GM10266 (cell line): ENCODE measurements around the gene DHRS3.
"Not testable (repeated sequence)": the region's sequence is repeated elsewhere in the genome, so short reads cannot be mapped to it uniquely, and the experiment has no call there.

Source experiments
- DNase-seq: peaks from one replicate; pipeline ENCODE4 v3.0.0; 2012; ENCODE audit errors: extremely low spot score
- CTCF ChIP-seq: IDR thresholded peaks from 2 replicates; pipeline ENCODE4 v1.5.1; 2012; ENCODE audit warnings: mild to moderate bottlenecking, low read depth; ENCODE audit not compliant: control insufficient read depth, insufficient read depth; ENCODE audit errors: missing control alignments

The DHRS3 gene

GRCh38 chr1:12617901-12618660 lies at the start of gene DHRS3:
Gene DHRS3 (minus strand): TSS chr1:12618210. CDS start chr1:12617348, 862 bp downstream.
- DNase-seq, result peak; percentile 65

GRCh38 chr1:12666141-12666735 lies 48.2 kb upstream of the DHRS3 start:
- no peak for TF ChIP-seq CTCF
- no peak for DNase-seq

More at GRCh38 chr1:12617901-12618660, at the start of gene DHRS3:
- TF ChIP-seq CTCF, result no peak

GRCh38 chr1:12665511-12665910 lies 47.5 kb upstream of the DHRS3 start:
- no peak for TF ChIP-seq CTCF
- DNase-seq, result no peak

GRCh38 chr1:12662556-12662955 lies 44.5 kb upstream of the DHRS3 start:
- TF ChIP-seq CTCF, result no peak
- DNase-seq, result no peak

DNA sequence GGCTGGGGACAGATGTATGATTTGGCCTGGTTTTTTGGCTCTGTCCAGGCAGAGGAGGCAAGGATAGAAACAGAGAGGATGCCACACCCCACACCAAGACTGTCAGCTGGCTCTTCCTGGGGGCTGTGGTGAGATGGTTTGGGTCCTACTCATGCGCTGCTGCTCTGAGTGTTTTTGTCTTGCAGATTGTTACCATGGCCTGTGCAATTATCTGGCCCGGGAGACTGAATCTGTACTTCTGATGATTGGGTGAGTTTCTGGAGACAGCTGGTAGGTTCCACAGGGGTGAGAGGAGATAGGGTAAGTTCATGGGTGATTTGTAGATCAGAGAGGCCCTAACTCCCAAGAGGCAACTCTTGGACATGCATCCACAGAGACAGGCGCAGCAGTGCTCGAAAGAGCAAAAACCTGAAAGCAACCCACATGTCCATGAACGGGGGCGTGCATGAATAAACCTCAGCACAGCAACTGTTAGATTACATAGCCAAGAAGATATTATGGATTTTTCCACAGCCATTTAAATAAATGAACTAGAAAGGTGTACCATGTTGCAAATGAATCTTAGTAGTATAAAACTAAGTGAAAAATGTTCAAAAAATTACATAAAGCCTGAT lies 43.7 kb upstream of the DHRS3 start:
- TF ChIP-seq CTCF, result no peak
- no peak for DNase-seq

- TF ChIP-seq CTCF, result peak; percentile 85
- DNase-seq, result peak; percentile 84
Measured at GRCh38 chr1:12658531-12659453, 40.8 kb upstream of the DHRS3 start.

DNA sequence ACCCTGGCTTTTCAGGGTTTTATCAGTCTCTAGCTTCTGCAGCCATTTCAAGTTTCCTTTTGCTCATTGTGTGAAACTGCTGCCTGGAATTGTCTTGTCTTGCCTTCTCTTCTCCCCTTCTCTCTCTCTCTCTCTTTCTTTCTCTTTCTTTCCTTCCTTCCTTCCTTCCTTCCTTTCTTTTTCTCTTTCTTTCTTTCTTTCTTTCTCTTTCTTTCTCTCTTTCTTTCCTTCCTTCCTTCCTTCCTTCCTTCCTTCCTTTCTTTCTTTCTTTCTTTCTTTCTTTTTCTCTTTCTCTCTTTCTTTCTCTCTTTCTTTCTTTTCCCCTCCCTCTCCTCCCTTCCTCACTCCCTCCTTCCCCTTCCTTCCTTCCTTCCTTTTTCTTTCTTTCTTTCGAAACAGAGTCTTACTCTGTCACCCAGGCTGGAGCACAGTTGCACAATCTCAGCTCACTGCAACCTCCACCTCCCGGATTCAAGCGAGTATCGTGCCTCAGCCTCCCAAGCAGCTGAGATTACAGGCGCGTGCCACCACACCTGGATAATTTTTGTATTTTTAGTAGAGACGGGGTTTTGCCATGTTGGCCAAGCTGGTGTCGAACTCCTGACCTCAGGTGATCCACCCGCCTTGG lies 40.0 kb upstream of the DHRS3 start:
- DNase-seq, result not testable (repeated sequence)
